HL-60 (cell line): ENCODE results near the gene RANBP9.

Experiments used
- CTCF ChIP-seq: IDR thresholded peaks from one replicate; pipeline ENCODE4 v1.5.1; 2011; ENCODE audit warnings: low read length, control low read depth, inconsistent platforms; ENCODE audit not compliant: insufficient read depth
- POLR2AphosphoS5 ChIP-seq: IDR thresholded peaks from 2 replicates; pipeline ENCODE4 v1.6.1; 2012; ENCODE audit warnings: low read depth
- REST ChIP-seq: IDR thresholded peaks from 2 replicates; pipeline ENCODE4 v1.6.1; 2012; ENCODE audit warnings: low read depth; ENCODE audit not compliant: insufficient replicate concordance

GRCh38 chr6:13629459-13630116, 82.0 kb downstream of the RANBP9 start:
- no peak for TF ChIP-seq POLR2AphosphoS5
- no peak for TF ChIP-seq CTCF
- TF ChIP-seq REST = no peak
